Osteocyte (in vitro differentiated cells): ENCODE measurements around the gene NCAM1. TPM values are rescaled to one million over a fixed set of nuclear protein-coding genes. Genes with fewer than 3 reads are reported as not detected.
"Not testable (repeated sequence)": the region's sequence is repeated elsewhere in the genome, so short reads cannot be mapped to it uniquely, and the experiment has no call there.

Source experiments
- DNase-seq: peaks from one replicate; pipeline ENCODE4 v3.0.0; 2021; ENCODE audit warnings: mixed read lengths; ENCODE audit not compliant: unreplicated experiment; ENCODE audit errors: extremely low spot score
- H3K27ac Mint-ChIP-seq: one replicate; pipeline ENCODE4 v1.8.0; 2021; ENCODE audit warnings: mild to moderate bottlenecking, mixed read lengths; ENCODE audit not compliant: unreplicated experiment
- H3K27me3 Mint-ChIP-seq: one replicate; pipeline ENCODE4 v1.8.0; 2021; ENCODE audit warnings: mixed read lengths; ENCODE audit not compliant: unreplicated experiment
- H3K36me3 Mint-ChIP-seq: one replicate; pipeline ENCODE4 v1.8.0; 2021; ENCODE audit warnings: mixed read lengths; ENCODE audit not compliant: unreplicated experiment
- H3K4me1 Mint-ChIP-seq: one replicate; pipeline ENCODE4 v1.8.0; 2021; ENCODE audit warnings: mixed read lengths; ENCODE audit not compliant: unreplicated experiment
- H3K4me3 Mint-ChIP-seq: one replicate; pipeline ENCODE4 v1.8.0; 2021; ENCODE audit warnings: mild to moderate bottlenecking, moderate library complexity, mixed read lengths; ENCODE audit not compliant: unreplicated experiment
- H3K9me3 Mint-ChIP-seq: one replicate; pipeline ENCODE4 v1.8.0; 2021; ENCODE audit warnings: mixed read lengths; ENCODE audit not compliant: unreplicated experiment
- long read RNA-seq: library from polyadenylated mRNA; unstranded; transcript quantifications from one replicate; pipeline ENCODE4 v2.0.0, GENCODE V29; 2021
- total RNA-seq: library from RNA; stranded (reverse); gene quantifications from 2 replicates; pipeline ENCODE4 v1.2.1, GENCODE V29; 2021
- TF ChIP-seq, protein P1 (sequence below): fragments of 200-600 bp; sonication (generic); IDR thresholded peaks from 2 replicates; pipeline ENCODE4 v1.5.0; 2021; ENCODE audit warnings: antibody characterized with exemption, mild to moderate bottlenecking, moderate library complexity

NCAM1 gene
- total RNA-seq, result 1.9 and 2.2 TPM in 2 replicates
- long read RNA-seq, partial matches to known transcripts, result 1 of 2 reads
- long read RNA-seq, other reads (novel, unspliced or antisense), result 1 of 2 reads

GRCh38 chr11:112961146-112961668 lies at the start of gene NCAM1:
TSS of gene NCAM1 (plus strand) at chr11:112961420.
- DNase-seq, result no peak
- Mint-ChIP-seq H3K36me3 (no peaks in the 10 kb centered on the region), H3K9me3 (no peaks in the 10 kb centered on the region), H3K4me3 (peak within 1 kb of the TSS; percentile 82), H3K4me1 (peaks cover 16% of the 10 kb centered on the region), H3K27ac (no peak within 1 kb of the TSS), H3K27me3 (peaks cover 65% of the 10 kb centered on the region)
- TF ChIP-seq, protein P1, sequence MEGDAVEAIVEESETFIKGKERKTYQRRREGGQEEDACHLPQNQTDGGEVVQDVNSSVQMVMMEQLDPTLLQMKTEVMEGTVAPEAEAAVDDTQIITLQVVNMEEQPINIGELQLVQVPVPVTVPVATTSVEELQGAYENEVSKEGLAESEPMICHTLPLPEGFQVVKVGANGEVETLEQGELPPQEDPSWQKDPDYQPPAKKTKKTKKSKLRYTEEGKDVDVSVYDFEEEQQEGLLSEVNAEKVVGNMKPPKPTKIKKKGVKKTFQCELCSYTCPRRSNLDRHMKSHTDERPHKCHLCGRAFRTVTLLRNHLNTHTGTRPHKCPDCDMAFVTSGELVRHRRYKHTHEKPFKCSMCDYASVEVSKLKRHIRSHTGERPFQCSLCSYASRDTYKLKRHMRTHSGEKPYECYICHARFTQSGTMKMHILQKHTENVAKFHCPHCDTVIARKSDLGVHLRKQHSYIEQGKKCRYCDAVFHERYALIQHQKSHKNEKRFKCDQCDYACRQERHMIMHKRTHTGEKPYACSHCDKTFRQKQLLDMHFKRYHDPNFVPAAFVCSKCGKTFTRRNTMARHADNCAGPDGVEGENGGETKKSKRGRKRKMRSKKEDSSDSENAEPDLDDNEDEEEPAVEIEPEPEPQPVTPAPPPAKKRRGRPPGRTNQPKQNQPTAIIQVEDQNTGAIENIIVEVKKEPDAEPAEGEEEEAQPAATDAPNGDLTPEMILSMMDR, result no peak

GRCh38 chr11:112922606-112923005 lies 38.6 kb upstream of the NCAM1 start:
- no peak overlapping the region for H3K4me3 Mint-ChIP-seq
- H3K36me3 Mint-ChIP-seq, result no peaks in the 10 kb centered on the region
- no peaks in the 10 kb centered on the region for H3K9me3 Mint-ChIP-seq
- no peaks in the 10 kb centered on the region for H3K27me3 Mint-ChIP-seq
- TF ChIP-seq, protein P1, result no peak
- no peaks in the 10 kb centered on the region for H3K4me1 Mint-ChIP-seq
- H3K27ac Mint-ChIP-seq, result no peak overlapping the region
- DNase-seq, result no peak

DNA sequence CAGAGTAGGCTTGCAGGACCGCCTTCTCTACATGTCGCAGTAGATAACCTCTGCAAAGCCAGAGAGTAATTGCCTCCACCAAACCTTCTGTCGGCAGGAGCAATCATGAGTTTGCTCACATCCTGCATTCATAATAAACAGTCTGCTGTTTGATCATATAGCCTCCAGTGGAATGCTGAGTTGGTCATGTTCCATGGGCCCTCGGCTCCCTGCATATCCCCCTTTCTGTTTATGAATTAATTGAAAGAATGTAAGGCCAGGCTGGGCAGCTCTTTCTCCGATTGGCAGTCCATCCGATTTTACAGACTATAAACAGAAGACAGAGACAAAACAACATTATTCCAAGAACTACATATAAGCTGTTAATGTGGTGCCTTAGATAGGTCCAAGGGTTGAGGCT lies 36.4 kb upstream of the NCAM1 start:
- H3K4me1 Mint-ChIP-seq, H3K27ac Mint-ChIP-seq, H3K36me3 Mint-ChIP-seq, H3K9me3 Mint-ChIP-seq, H3K4me3 Mint-ChIP-seq, H3K27me3 Mint-ChIP-seq: not testable (repeated sequence)
- DNase-seq, result peak; percentile 40

GRCh38 chr11:112925516-112926310 lies 35.5 kb upstream of the NCAM1 start:
- no peaks in the 10 kb centered on the region for H3K27me3 Mint-ChIP-seq
- TF ChIP-seq, protein P1, result no peak
- H3K4me3 Mint-ChIP-seq, result no peak overlapping the region
- H3K9me3 Mint-ChIP-seq, result no peaks in the 10 kb centered on the region
- H3K4me1 Mint-ChIP-seq, result no peaks in the 10 kb centered on the region
- peak; percentile 44 for DNase-seq
- H3K36me3 Mint-ChIP-seq, result no peaks in the 10 kb centered on the region
- no peak overlapping the region for H3K27ac Mint-ChIP-seq

DNA sequence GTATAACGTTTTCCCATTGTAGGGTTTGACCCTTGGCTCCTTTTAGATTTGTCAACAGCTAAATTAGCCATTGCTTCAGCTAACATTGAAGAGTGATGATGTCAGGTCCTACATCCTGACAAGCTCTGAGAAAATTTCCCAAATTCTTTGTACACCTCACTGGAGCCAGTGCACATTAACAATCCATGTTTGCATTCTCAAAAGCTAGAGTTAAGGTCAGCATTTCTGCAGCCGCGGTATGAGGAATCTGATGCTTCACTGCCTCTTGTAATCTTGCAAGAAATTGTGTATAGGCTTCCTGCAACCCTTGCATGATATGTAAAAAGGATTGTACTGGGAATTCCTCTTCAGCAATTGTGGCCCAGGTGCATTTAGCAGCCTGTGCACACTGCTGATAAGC lies 33.1 kb upstream of the NCAM1 start:
- no peak overlapping the region for H3K4me3 Mint-ChIP-seq
- no peaks in the 10 kb centered on the region for H3K36me3 Mint-ChIP-seq
- no peaks in the 10 kb centered on the region for H3K4me1 Mint-ChIP-seq
- no peaks in the 10 kb centered on the region for H3K27me3 Mint-ChIP-seq
- TF ChIP-seq, protein P1, result no peak
- H3K27ac Mint-ChIP-seq, result no peak overlapping the region
- no peaks in the 10 kb centered on the region for H3K9me3 Mint-ChIP-seq
- DNase-seq, result no peak
